GM12873 (cell line): ENCODE measurements around the gene SIRT2.

Experiments used
- CTCF ChIP-seq: IDR thresholded peaks from 2 replicates; pipeline ENCODE4 v1.5.1; 2012; ENCODE audit warnings: low read depth, mild to moderate bottlenecking, moderate library complexity, low read length, control low read depth; ENCODE audit not compliant: insufficient read depth; ENCODE audit errors: missing control alignments

The SIRT2 gene

GRCh38 chr19:38845374-38846024 lies 53.9 kb downstream of the SIRT2 start:
- TF ChIP-seq CTCF = no peak

GRCh38 chr19:38844093-38844686 lies 55.2 kb downstream of the SIRT2 start:
- TF ChIP-seq CTCF = no peak

GRCh38 chr19:38843175-38843758 lies 56.2 kb downstream of the SIRT2 start:
- no peak for TF ChIP-seq CTCF

GRCh38 chr19:38842439-38843174 lies 56.8 kb downstream of the SIRT2 start:
- no peak for TF ChIP-seq CTCF

- TF ChIP-seq CTCF = no peak
Measured at GRCh38 chr19:38841787-38842438, 57.5 kb downstream of the SIRT2 start.

- no peak for TF ChIP-seq CTCF
Measured at GRCh38 chr19:38841180-38841766, 58.1 kb downstream of the SIRT2 start.
